Ishikawa (cell line): ENCODE data around the gene CTNNA3.

Source experiments
- CEBPB ChIP-seq: IDR thresholded peaks from 2 replicates; pipeline ENCODE4 v1.6.1; 2012
- CREB1 ChIP-seq: IDR thresholded peaks from 2 replicates; pipeline ENCODE4 v1.6.1; 2012; ENCODE audit warnings: low read depth
- EGR1 ChIP-seq: IDR thresholded peaks from 2 replicates; pipeline ENCODE4 v1.6.1; 2012
- EP300 ChIP-seq: IDR thresholded peaks from 2 replicates; pipeline ENCODE4 v1.6.1; 2012; ENCODE audit warnings: borderline replicate concordance
- FOXM1 ChIP-seq: IDR thresholded peaks from 2 replicates; pipeline ENCODE4 v1.6.1; 2012; ENCODE audit warnings: low read depth, borderline replicate concordance
- RAD21 ChIP-seq: IDR thresholded peaks from 2 replicates; pipeline ENCODE4 v1.6.1; 2012; ENCODE audit warnings: low read depth
- REST ChIP-seq: IDR thresholded peaks from 2 replicates; pipeline ENCODE4 v1.6.1; 2012; ENCODE audit warnings: low read depth, mild to moderate bottlenecking
- TAF1 ChIP-seq: IDR thresholded peaks from 2 replicates; pipeline ENCODE4 v1.6.1; 2012; ENCODE audit warnings: low read depth, mild to moderate bottlenecking
- USF1 ChIP-seq: IDR thresholded peaks from 2 replicates; pipeline ENCODE4 v1.6.1; 2012
- ZBTB7A ChIP-seq: IDR thresholded peaks from 2 replicates; pipeline ENCODE4 v1.6.1; 2012; ENCODE audit warnings: low read depth
- TF ChIP-seq, protein P1 (sequence below): IDR thresholded peaks from 2 replicates; pipeline ENCODE4 v1.6.1; 2012

- TF ChIP-seq, protein P1, sequence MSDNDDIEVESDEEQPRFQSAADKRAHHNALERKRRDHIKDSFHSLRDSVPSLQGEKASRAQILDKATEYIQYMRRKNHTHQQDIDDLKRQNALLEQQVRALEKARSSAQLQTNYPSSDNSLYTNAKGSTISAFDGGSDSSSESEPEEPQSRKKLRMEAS: no peak
- TF ChIP-seq USF1 (no peak), FOXM1 (no peak), CEBPB (no peak), CREB1 (no peak), EGR1 (no peak), EP300 (no peak), REST (no peak), ZBTB7A (no peak), TAF1 (no peak), RAD21 (no peak)
Observed at GRCh38 chr10:66999762-67000545, 696.0 kb downstream of the CTNNA3 start.
